ENCODE measurements around the gene ZC2HC1B. TPM values are rescaled to one million over a fixed set of nuclear protein-coding genes. Genes with fewer than 3 reads are reported as not detected.

Gene ZC2HC1B
- total RNA-seq (ENCODE audit: low replicate concordance), result not detected in 2 replicates

GRCh38 chr6:143864234-143864633 is at the start of gene ZC2HC1B:
Gene ZC2HC1B (plus strand): TSS chr6:143864474. CDS start chr6:143864540, 66 bp downstream.
- Histone ChIP-seq H3F3A (ENCODE audit: low read depth) (no peaks in the 10 kb centered on the region), H3K4me1 (no peaks in the 10 kb centered on the region), H3K4me2 (no peak within 1 kb of the TSS), H3K36me3 (peaks cover 29% of the 10 kb centered on the region), H3K4me3 (no peak within 1 kb of the TSS), H3K9me3 (ENCODE audit: low read depth) (no peaks in the 10 kb centered on the region), H3K9ac (no peak within 1 kb of the TSS), H4K20me1 (ENCODE audit: low read depth) (no peaks in the 10 kb centered on the region), H3K27me3 (no peaks in the 10 kb centered on the region), H2AFZ (replicated peaks) (no peak within 1 kb of the TSS), H3K79me2 (ENCODE audit: low read depth) (no peaks in the 10 kb centered on the region), H3K27ac (no peak within 1 kb of the TSS)
- Mint-ChIP-seq H3K9me3 (peaks cover 9% of the 10 kb centered on the region), H3K36me3 (peaks cover 27% of the 10 kb centered on the region), H3K27ac (no peak within 1 kb of the TSS), H3K27me3 (ENCODE audit: insufficient read depth, low read depth) (no peaks in the 10 kb centered on the region), H3K4me3 (no peak within 1 kb of the TSS), H3K4me1 (no peaks in the 10 kb centered on the region)
- TF ChIP-seq EZH2 (IDR thresholded peaks at IDR 0.05), result no peak
- no peak for TF ChIP-seq CTCF (IDR thresholded peaks at IDR 0.05)
- no peak for TF ChIP-seq EZH2phosphoT487 (IDR thresholded peaks at IDR 0.05)
- DNase-seq (ENCODE audit: low spot score), result no peak

GRCh38 chr6:143817621-143818020 is 46.7 kb upstream of the ZC2HC1B start:
- Histone ChIP-seq H3K9ac (no peak overlapping the region), H3F3A (ENCODE audit: low read depth) (no peaks in the 10 kb centered on the region), H3K27me3 (no peaks in the 10 kb centered on the region), H3K79me2 (ENCODE audit: low read depth) (no peaks in the 10 kb centered on the region), H3K4me1 (no peaks in the 10 kb centered on the region), H3K4me2 (no peak overlapping the region), H3K36me3 (peaks cover 5% of the 10 kb centered on the region), H3K27ac (no peak overlapping the region), H3K4me3 (no peak overlapping the region), H2AFZ (replicated peaks) (no peak overlapping the region), H4K20me1 (ENCODE audit: low read depth) (no peaks in the 10 kb centered on the region), H3K9me3 (ENCODE audit: low read depth) (no peaks in the 10 kb centered on the region)
- H3K4me1 Mint-ChIP-seq, result peaks cover 9% of the 10 kb centered on the region
- no peaks in the 10 kb centered on the region for H3K9me3 Mint-ChIP-seq
- H3K27ac Mint-ChIP-seq, result no peak overlapping the region
- no peaks in the 10 kb centered on the region for H3K27me3 Mint-ChIP-seq (ENCODE audit: insufficient read depth, low read depth)
- H3K36me3 Mint-ChIP-seq, result peaks cover 4% of the 10 kb centered on the region
- no peak for DNase-seq (ENCODE audit: low spot score)
- TF ChIP-seq EZH2phosphoT487 (IDR thresholded peaks at IDR 0.05), result no peak
- TF ChIP-seq CTCF (IDR thresholded peaks at IDR 0.05), result no peak
- no peak for TF ChIP-seq EZH2 (IDR thresholded peaks at IDR 0.05)
- H3K4me3 Mint-ChIP-seq, result no peak overlapping the region

- H3K9me3 ChIP-seq (ENCODE audit: low read depth), result no peaks in the 10 kb centered on the region
- H3K79me2 ChIP-seq (ENCODE audit: low read depth), result no peaks in the 10 kb centered on the region
- Mint-ChIP-seq H3K27me3 (ENCODE audit: insufficient read depth, low read depth) (no peaks in the 10 kb centered on the region), H3K4me1 (peaks cover 5% of the 10 kb centered on the region), H3K4me3 (no peak overlapping the region), H3K9me3 (no peaks in the 10 kb centered on the region), H3K36me3 (no peaks in the 10 kb centered on the region), H3K27ac (no peak overlapping the region)
- H3F3A ChIP-seq (ENCODE audit: low read depth), result no peaks in the 10 kb centered on the region
- H3K4me2 ChIP-seq, result no peak overlapping the region
- no peak overlapping the region for H3K4me3 ChIP-seq
- H3K9ac ChIP-seq, result no peak overlapping the region
- no peak overlapping the region for H2AFZ ChIP-seq (replicated peaks)
- H3K36me3 ChIP-seq, result no peaks in the 10 kb centered on the region
- TF ChIP-seq EZH2phosphoT487 (IDR thresholded peaks at IDR 0.05) (no peak), CTCF (IDR thresholded peaks at IDR 0.05) (no peak), EZH2 (IDR thresholded peaks at IDR 0.05) (no peak)
- DNase-seq (ENCODE audit: low spot score), result no peak
- no peaks in the 10 kb centered on the region for H3K27me3 ChIP-seq
- no peaks in the 10 kb centered on the region for H3K4me1 ChIP-seq
- no peak overlapping the region for H3K27ac ChIP-seq
- H4K20me1 ChIP-seq (ENCODE audit: low read depth), result no peaks in the 10 kb centered on the region
Measured at GRCh38 chr6:143821359-143821758, 42.9 kb upstream of the ZC2HC1B start.
